ENCODE results near the gene TEKTIP1.

DNA sequence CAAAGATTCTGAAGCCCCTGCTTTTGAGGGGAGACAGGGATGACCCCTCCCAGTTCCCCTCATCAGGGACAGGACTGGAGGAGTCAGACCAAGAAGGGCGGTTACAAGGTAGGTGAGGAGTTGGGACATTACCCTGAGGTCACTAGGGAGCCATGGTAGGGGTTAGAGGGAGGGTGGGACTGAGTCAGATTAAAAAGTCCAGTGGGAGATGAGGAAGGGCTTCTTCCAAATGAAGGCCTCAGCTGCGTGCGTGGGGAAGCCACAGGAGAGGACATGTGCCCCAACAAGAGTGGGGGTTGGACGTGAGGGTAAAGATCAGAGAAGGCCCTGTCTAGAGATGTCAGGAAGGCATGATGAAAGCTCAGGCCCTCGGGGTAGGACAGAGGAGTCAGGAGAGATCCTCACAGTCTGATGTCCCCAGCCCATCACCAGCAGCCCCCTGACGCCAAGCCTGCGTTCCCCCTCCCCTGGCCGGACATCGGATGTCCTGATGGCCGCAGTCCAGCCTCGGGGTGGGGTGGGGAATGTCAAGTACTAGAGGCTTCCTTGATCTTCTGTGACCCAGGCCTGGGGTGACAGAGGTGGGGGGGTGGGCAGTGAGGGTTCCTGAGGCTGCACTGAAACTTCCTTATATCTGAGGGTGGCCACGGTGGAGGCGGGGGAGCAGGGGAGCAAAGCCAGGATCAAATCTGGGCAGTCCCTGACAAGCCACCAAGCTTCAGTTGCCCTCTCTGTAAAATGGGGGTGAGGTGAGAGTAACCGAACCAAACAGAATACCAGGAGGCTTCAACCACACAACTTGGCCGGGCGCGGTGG is 24.9 kb downstream of the TEKTIP1 start:
- TF ChIP-seq, protein P1, sequence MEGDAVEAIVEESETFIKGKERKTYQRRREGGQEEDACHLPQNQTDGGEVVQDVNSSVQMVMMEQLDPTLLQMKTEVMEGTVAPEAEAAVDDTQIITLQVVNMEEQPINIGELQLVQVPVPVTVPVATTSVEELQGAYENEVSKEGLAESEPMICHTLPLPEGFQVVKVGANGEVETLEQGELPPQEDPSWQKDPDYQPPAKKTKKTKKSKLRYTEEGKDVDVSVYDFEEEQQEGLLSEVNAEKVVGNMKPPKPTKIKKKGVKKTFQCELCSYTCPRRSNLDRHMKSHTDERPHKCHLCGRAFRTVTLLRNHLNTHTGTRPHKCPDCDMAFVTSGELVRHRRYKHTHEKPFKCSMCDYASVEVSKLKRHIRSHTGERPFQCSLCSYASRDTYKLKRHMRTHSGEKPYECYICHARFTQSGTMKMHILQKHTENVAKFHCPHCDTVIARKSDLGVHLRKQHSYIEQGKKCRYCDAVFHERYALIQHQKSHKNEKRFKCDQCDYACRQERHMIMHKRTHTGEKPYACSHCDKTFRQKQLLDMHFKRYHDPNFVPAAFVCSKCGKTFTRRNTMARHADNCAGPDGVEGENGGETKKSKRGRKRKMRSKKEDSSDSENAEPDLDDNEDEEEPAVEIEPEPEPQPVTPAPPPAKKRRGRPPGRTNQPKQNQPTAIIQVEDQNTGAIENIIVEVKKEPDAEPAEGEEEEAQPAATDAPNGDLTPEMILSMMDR (IDR thresholded peaks at IDR 0.05; ENCODE audit: poor library complexity): no peak
- no peak for TF ChIP-seq EZH2phosphoT487 (IDR thresholded peaks at IDR 0.05; ENCODE audit: low read depth, severe bottlenecking, unreplicated experiment)
